ENCODE data around the gene TDP1.

DNA sequence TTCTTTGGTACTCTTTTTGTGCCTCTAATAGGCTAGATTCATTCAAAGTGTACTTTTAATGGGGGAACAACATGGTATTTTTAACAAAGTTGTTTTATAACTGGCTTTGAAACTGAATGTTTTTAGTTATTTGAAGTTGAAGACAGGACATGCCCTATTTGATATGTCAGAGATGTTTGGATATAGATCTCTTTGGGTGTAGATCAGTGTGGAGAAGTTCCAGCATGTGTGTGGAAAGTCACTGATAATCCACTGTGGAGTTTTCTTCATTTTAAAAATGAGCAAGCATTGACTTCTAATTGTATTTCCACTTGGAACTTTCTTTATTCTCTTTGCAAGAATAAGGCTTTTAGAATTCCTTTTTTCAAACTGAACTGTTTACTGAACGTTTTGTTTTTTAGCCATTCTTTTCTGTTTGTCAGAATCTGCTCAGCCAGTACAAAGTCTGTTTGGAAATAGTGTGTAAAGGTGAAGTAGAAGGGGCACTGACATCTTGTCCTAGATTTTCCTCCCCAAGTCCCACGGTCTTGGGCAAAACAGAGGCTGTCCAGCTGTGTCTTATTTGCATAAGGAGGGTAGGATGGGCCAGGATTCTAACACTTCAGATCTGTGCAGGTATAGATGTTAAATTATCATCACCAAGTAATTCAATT is 35.0 kb downstream of the TDP1 start:
- TF ChIP-seq SIN3A (IDR thresholded peaks at IDR 0.05; ENCODE audit: borderline replicate concordance, insufficient read depth, low read length) (no peak), POLR2AphosphoS5 (IDR thresholded peaks at IDR 0.05; ENCODE audit: low read depth, low read length) (no peak)
- TF ChIP-seq, protein P1, sequence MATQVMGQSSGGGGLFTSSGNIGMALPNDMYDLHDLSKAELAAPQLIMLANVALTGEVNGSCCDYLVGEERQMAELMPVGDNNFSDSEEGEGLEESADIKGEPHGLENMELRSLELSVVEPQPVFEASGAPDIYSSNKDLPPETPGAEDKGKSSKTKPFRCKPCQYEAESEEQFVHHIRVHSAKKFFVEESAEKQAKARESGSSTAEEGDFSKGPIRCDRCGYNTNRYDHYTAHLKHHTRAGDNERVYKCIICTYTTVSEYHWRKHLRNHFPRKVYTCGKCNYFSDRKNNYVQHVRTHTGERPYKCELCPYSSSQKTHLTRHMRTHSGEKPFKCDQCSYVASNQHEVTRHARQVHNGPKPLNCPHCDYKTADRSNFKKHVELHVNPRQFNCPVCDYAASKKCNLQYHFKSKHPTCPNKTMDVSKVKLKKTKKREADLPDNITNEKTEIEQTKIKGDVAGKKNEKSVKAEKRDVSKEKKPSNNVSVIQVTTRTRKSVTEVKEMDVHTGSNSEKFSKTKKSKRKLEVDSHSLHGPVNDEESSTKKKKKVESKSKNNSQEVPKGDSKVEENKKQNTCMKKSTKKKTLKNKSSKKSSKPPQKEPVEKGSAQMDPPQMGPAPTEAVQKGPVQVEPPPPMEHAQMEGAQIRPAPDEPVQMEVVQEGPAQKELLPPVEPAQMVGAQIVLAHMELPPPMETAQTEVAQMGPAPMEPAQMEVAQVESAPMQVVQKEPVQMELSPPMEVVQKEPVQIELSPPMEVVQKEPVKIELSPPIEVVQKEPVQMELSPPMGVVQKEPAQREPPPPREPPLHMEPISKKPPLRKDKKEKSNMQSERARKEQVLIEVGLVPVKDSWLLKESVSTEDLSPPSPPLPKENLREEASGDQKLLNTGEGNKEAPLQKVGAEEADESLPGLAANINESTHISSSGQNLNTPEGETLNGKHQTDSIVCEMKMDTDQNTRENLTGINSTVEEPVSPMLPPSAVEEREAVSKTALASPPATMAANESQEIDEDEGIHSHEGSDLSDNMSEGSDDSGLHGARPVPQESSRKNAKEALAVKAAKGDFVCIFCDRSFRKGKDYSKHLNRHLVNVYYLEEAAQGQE (IDR thresholded peaks at IDR 0.05; ENCODE audit: insufficient read depth in 1 of 2, low read depth in 2 of 2, low read length in 2 of 2) = no peak

Data from PFSK-1 (cell line).